ENCODE data around the gene YPEL5. TPM values are rescaled to one million over a fixed set of nuclear protein-coding genes. Genes with fewer than 3 reads are reported as not detected.
A peak's percentile ranks its signal among the peaks of the same experiment; 100 is the strongest.
"Not testable (repeated sequence)": the region's sequence is repeated elsewhere in the genome, so short reads cannot be mapped to it uniquely, and the experiment has no call there.

YPEL5 gene
- 10 to 100 TPM; 26.3 to 87.5 (median 53.4) TPM for polyA plus RNA-seq

DNA sequence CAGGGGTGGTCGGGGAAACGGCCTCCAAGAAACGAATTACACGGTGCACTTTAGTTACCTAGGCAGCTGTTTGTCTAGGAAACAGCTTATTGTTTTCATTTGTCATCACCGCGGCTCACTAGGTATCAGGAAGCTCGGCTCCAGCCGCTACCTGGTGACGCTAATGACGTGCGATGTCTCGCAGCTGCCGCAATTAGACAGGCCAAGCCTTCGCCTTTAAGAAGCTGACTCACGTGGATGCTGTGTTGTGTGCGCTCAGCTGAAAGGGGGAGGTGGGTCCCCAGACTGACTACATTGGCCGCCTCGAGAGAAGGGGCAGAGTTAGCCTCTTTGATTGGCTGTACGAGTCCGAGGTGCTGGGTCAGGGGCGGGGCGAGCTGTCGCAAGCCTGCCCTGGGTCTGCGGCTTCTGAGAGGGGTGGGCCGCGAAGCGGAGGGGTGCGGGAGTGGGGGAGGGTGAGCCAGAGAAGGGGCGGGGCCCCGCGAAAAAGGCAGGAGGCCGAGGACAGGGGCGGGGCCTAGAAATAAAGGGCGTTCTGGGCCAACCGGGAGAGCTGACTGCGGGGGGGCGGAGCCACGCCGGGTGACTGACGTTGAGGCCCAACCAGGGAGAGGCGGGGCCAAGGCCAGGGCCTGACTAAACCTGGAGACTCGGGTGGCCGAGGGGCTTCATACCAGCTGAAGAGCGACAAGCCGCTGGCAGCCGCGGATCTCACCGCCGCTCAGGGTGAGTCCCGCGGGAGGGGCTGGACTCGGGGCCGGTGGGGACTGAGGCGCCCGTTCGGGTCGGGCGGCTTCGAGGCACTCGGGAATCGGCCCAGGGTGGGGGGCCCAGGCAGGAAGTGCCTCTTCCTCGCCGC, at the start of gene YPEL5:
Gene YPEL5 (plus strand): TSS at position 671 of the 859 bp plus-strand sequence. CDS start 9,645 bp downstream, outside the sequence.
- WGBS, 3 donors, result 0 to 1% (median 1%) methylated on average over 57 to 63 of the region's 63 CpGs
- H3K27ac ChIP-seq (ENCODE audit: low read depth, low read length), result peak within 1 kb of the TSS; percentile 44

GRCh38 chr2:30098266-30099005, 48.4 kb upstream of the YPEL5 start:
- WGBS, 3 donors, result 70 to 81% (median 71%) methylated on average over 10 of the region's 10 CpGs

DNA sequence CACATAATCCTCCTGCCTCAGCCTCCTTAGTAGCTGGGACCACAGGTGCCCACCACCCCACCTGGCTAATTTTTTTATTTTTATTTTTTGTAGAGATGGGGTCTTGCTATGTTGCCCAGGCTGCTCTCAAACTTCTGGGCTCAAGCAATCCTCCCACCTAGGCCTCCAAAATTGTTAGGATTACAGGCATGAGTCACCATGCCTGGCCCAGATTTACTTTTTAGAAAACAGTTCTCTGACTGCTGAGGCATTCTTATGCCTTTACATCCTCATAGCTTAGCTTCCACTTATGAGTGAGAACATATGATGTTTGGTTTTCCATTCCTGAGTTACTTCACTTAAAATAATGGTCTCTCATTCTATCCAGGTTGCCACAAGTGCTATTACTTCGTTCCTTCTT, 47.4 kb upstream of the YPEL5 start:
- not testable (repeated sequence) for H3K27ac ChIP-seq (ENCODE audit: low read depth, low read length)
- 81 to 86% (median 82%) methylated on average over 1 of the region's 1 CpG for WGBS, 3 donors

More at GRCh38 chr2:30098266-30099005, 48.4 kb upstream of the YPEL5 start:
- H3K27ac ChIP-seq (ENCODE audit: low read depth, low read length), result no peak overlapping the region

DNA sequence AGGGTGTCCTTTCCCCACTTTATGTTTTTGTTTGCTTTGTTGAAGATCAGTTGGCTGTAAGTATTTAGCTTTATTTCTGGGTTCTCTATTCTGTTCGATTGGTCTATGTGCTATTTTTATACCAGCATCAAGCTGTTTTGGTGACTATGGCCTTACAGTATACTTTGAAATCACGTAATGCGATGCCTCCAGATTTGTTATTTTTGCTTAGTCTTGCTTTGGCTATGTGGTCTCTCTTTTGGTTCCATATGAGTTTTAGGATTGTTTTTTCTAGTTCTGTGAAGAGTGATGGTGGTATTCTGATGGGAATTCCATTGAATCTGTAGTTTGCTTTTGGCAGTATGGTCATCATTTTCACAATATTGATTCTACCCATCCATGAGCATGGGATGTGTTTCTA, 46.1 kb upstream of the YPEL5 start:
- 82 to 86% (median 86%) methylated on average over 3 of the region's 3 CpGs for WGBS, 3 donors
- H3K27ac ChIP-seq (ENCODE audit: low read depth, low read length), result not testable (repeated sequence)

DNA sequence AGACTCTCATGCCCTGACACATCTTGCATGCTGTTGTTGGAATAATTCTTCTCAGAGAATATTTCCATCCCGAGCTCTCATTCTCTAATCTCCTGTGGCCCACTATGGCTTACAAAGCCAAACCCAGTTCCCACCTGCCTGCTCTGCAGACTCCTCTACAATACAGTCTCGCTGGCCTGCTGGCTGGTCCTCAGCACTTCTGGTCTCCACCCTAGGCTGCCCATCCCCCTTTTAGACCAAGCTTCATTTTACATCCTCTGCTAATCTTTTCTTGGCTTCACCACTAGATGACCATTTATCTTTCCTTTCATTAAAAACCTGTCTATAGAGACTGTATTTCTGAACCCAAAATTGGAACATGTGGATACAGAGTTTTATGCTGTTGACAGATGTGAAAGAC, 42.5 kb upstream of the YPEL5 start:
- no peak overlapping the region for H3K27ac ChIP-seq (ENCODE audit: low read depth, low read length)

GRCh38 chr2:30105556-30105955, 41.3 kb upstream of the YPEL5 start:
- 72 to 86% (median 74%) methylated on average over 2 of the region's 2 CpGs for WGBS, 3 donors
- H3K27ac ChIP-seq (ENCODE audit: low read depth, low read length), result no peak overlapping the region

More for the DNA sequence above, 42.5 kb upstream of the YPEL5 start:
- WGBS, 3 donors, result 62 to 79% (median 76%) methylated on average over 2 of the region's 2 CpGs

- 78 to 88% (median 87%) methylated on average over 9 of the region's 9 CpGs for WGBS, 3 donors
- H3K27ac ChIP-seq (ENCODE audit: low read depth, low read length), result no peak overlapping the region
Measured at GRCh38 chr2:30106543-30106942, 40.3 kb upstream of the YPEL5 start.

- WGBS, 3 donors, result 66 to 81% (median 71%) methylated on average over 2 of the region's 2 CpGs
- H3K27ac ChIP-seq (ENCODE audit: low read depth, low read length), result no peak overlapping the region
Measured at GRCh38 chr2:30108192-30108591, 38.6 kb upstream of the YPEL5 start.

DNA sequence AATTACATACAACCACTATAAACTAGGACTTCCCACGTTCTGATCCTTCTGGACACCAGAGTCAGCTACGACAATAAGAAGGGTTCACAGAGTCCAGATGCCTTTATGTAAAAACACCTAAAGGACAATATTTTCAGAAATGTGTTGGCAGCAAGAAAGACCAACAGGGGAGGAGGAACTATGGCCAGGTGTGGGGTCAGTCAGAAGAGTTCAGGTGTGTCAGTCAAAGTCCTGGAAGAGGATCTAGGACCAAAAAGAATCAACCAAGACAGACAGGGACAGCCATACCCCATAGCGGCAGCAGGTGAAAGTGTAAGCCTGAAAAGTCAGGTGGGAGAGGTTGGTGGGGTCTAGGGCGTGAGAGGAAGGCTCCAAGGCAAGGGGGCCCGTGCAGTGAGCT, 38.0 kb upstream of the YPEL5 start:
- H3K27ac ChIP-seq (ENCODE audit: low read depth, low read length), result no peak overlapping the region
- WGBS, 3 donors, result 67 to 77% (median 72%) methylated on average over 5 of the region's 5 CpGs

- 45 to 76% (median 54%) methylated on average over 6 of the region's 6 CpGs for WGBS, 3 donors
- H3K27ac ChIP-seq (ENCODE audit: low read depth, low read length), result no peak overlapping the region
Measured at GRCh38 chr2:30109856-30110255, 37.0 kb upstream of the YPEL5 start.

GRCh38 chr2:30110773-30111172, 36.0 kb upstream of the YPEL5 start:
- H3K27ac ChIP-seq (ENCODE audit: low read depth, low read length), result no peak overlapping the region
- WGBS, 3 donors, result 83 to 87% (median 83%) methylated on average over 6 of the region's 6 CpGs

GRCh38 chr2:30111186-30111585, 35.6 kb upstream of the YPEL5 start:
- H3K27ac ChIP-seq (ENCODE audit: low read depth, low read length), result not testable (repeated sequence)
- 61 to 82% (median 68%) methylated on average over 19 of the region's 19 CpGs for WGBS, 3 donors

- 79 to 93% (median 86%) methylated on average over 10 of the region's 10 CpGs for WGBS, 3 donors
- H3K27ac ChIP-seq (ENCODE audit: low read depth, low read length), result no peak overlapping the region
Measured at GRCh38 chr2:30112561-30112960, 34.2 kb upstream of the YPEL5 start.

DNA sequence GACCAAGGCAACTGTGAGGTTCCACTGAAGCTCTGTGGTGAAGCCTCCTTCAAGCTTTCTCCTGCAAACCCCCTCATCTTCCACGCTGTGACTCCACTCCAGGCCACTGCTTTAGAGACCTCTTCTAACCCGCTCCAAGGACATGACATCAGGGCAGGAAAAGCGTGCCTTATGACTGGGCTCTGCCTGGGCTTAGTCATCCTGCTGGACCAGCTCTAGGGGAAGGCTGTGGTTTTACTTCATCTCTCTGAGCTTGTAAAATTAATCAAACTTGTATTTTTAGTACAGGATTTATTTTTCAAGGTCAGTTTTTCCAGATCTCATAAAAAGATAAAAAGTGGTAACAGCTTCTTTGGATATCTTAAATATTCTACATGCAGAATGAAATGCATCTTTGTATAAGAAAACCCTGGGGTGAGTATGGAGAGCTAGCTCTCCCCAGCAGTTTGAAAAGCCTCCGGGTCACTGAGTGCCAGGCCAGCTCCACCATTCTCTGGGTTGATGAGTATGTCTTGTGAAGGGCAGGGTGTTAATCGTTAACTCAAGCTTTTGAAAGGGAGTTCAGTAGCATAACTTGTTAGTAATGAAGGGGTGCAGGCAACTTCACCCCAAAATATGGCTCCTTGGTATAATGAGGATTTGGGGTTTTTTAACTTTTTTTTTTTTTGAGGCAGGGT, 33.1 kb upstream of the YPEL5 start:
- 58 to 66% (median 60%) methylated on average over 5 of the region's 5 CpGs for WGBS, 3 donors
- no peak overlapping the region for H3K27ac ChIP-seq (ENCODE audit: low read depth, low read length)

GRCh38 chr2:30115141-30115980, 31.4 kb upstream of the YPEL5 start:
- H3K27ac ChIP-seq (ENCODE audit: low read depth, low read length), result no peak overlapping the region
- 50 to 53% (median 52%) methylated on average over 19 of the region's 19 CpGs for whole genome bisulfite sequencing, 3 donors

DNA sequence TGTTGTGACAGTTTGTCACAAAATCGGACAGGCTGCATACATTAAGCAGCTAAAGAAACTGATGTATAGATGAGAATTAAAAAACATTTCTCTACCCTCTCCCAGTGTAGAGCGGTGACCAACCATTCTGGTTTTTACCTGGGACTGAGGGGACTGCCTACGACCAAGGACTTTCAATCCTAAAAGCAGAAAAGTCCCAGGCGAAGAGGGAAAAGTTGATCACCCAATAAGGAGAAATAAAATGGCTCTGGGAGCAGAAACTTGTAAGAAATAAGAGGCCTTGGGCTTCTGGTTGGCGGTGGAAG, 30.9 kb upstream of the YPEL5 start:
- 67 to 69% (median 68%) methylated on average over 5 of the region's 5 CpGs for WGBS, 3 donors
- H3K27ac ChIP-seq (ENCODE audit: low read depth, low read length), result no peak overlapping the region

GRCh38 chr2:30122362-30122761, 24.4 kb upstream of the YPEL5 start:
- no peak overlapping the region for H3K27ac ChIP-seq (ENCODE audit: low read depth, low read length)
- WGBS, 3 donors, result 83 to 95% (median 83%) methylated on average over 3 of the region's 3 CpGs
